ENCODE data around the gene POLR3B. TPM values are rescaled to one million over a fixed set of nuclear protein-coding genes. Genes with fewer than 3 reads are reported as not detected.

Gene POLR3B
- total and polyA plus RNA-seq, 10 of the 15 experiments (the other 5 are each of a cell fraction or from before 2014, with no cell fraction given): 2.3 to 10.5 (median 8.0) TPM

- TF ChIP-seq MEF2A (IDR thresholded peaks at IDR 0.05; ENCODE audit: insufficient read depth, low read depth, low read length): no peak
- no peak for TF ChIP-seq MYB (IDR thresholded peaks at IDR 0.05; ENCODE audit: borderline replicate concordance, low read depth, low read length)
- TF ChIP-seq FOXK2 (IDR thresholded peaks at IDR 0.05): no peak
- TF ChIP-seq SRF (IDR thresholded peaks at IDR 0.05; ENCODE audit: low read depth in 2 of 2, low read length in 2 of 2): no peak
- no peak for TF ChIP-seq NR2F1 (conservative IDR thresholded peaks at IDR 0.05)
- TF ChIP-seq IRF5 (IDR thresholded peaks at IDR 0.05; ENCODE audit: borderline replicate concordance): no peak
- no peak for TF ChIP-seq BCL3 (IDR thresholded peaks at IDR 0.05; ENCODE audit: borderline replicate concordance, insufficient read depth, low read depth, low read length, poor library complexity, severe bottlenecking)
- TF ChIP-seq EED (IDR thresholded peaks at IDR 0.05; ENCODE audit: low read depth): no peak
- TF ChIP-seq CHD4 (IDR thresholded peaks at IDR 0.05): no peak
- TF ChIP-seq LARP7 (IDR thresholded peaks at IDR 0.05): no peak
- no peak for TF ChIP-seq ZSCAN29 (IDR thresholded peaks at IDR 0.05)
- TF ChIP-seq CTCF (IDR thresholded peaks at IDR 0.05 in 2 of 3, conservative IDR thresholded peaks at IDR 0.05 in 1 of 3; ENCODE audit: control insufficient read depth in 2 of 3, extremely low read depth in 1 of 3, insufficient read depth in 1 of 3, low read depth in 3 of 3, low read length in 3 of 3): no peak
- TF ChIP-seq TARDBP (IDR thresholded peaks at IDR 0.05; ENCODE audit: borderline replicate concordance): no peak
- TF ChIP-seq TCF7 (IDR thresholded peaks at IDR 0.05; ENCODE audit: borderline replicate concordance): no peak
- no peak for TF ChIP-seq NFXL1 (IDR thresholded peaks at IDR 0.05; ENCODE audit: borderline replicate concordance)
- TF ChIP-seq ZNF687 (IDR thresholded peaks at IDR 0.05): no peak
- TF ChIP-seq NFIC (IDR thresholded peaks at IDR 0.05; ENCODE audit: low read depth, low read length): no peak
- no peak overlapping the region for H3K9ac ChIP-seq (ENCODE audit: control insufficient read depth, insufficient read depth, low read length)
These were observed 61.4 kb downstream of the POLR3B start for GRCh38 chr12:106418970-106419369.

More at GRCh38 chr12:106418970-106419369, 61.4 kb downstream of the POLR3B start:
- no peaks in the 10 kb centered on the region for H3K4me1 ChIP-seq (ENCODE audit: control insufficient read depth, insufficient read depth, low read length)
- H3K4me3 ChIP-seq: no peak overlapping the region
- no peak overlapping the region for H2AFZ ChIP-seq (ENCODE audit: control insufficient read depth, low read depth, low read length)
- no TSS peak for BruUV-seq (replicated peaks)
- H4K20me1 ChIP-seq (ENCODE audit: control insufficient read depth, insufficient read depth): no peaks in the 10 kb centered on the region
- CTCF ChIA-PET: interaction anchor here (0.7 to 1.5 kb wide), 3 partner anchors 154 to 423 kb away, joined by 3 to 5 read pairs (median 3); no protein-coding TSS in a partner anchor
- 61% methylated on average over 1 of the region's 1 CpG for WGBS (ENCODE audit: insufficient coverage, insufficient replicate concordance, low lambda C conversion rate, missing lambda C conversion rate)
- H3K27me3 ChIP-seq (replicated peaks in 1 of 2; ENCODE audit: control insufficient read depth in 2 of 2, insufficient read depth in 2 of 2, low read length in 1 of 2): no peaks in the 10 kb centered on the region
- no peaks in the 10 kb centered on the region; a peak in 3 of 4 replicates for H3K36me3 ChIP-seq (ENCODE audit: control insufficient read depth in 2 of 2, insufficient read depth in 2 of 2, low read length in 1 of 2)
- DNase-seq (ENCODE audit: low read depth, low spot score) (no peak), ATAC-seq (no peak), FAIRE-seq (no peak)
- no peak overlapping the region for H3K27ac ChIP-seq (ENCODE audit: control insufficient read depth, insufficient read depth)
- no peak overlapping the region for H3K4me2 ChIP-seq (ENCODE audit: control insufficient read depth, insufficient read depth)
- POLR2A ChIA-PET: no interaction called here
- no peaks in the 10 kb centered on the region for H3K9me3 ChIP-seq (replicated peaks; ENCODE audit: control insufficient read depth, insufficient read depth, low read length)
- RAD21 ChIA-PET (ENCODE audit: unreplicated experiment): no interaction called here
- intact Hi-C loops (cut with micrococcal nuclease; ENCODE audit: unreplicated experiment) (no loop called here), in situ Hi-C loops (cut with MboI) (no loop called here)
- SMC1A ChIA-PET (ENCODE audit: uncharacterized antibody, unreplicated experiment): interaction anchor here (0.9 to 1.6 kb wide), 3 partner anchors 17 to 422 kb away, joined by 3 to 4 read pairs (median 3); no protein-coding TSS in a partner anchor
- H3K79me2 ChIP-seq (ENCODE audit: control insufficient read depth, insufficient read depth, low read length): no peaks in the 10 kb centered on the region

Measured in GM12878 (cell line).